Natural killer cell treated with Interleukin-12 subunit alpha and Interleukin-12 subunit beta and Interleukin-15 and Interleukin-18, amount 100 ng/mL, for 72 hours (primary cell): ENCODE data around the gene PLOD2. TPM values are rescaled to one million over a fixed set of nuclear protein-coding genes. Genes with fewer than 3 reads are reported as not detected.

Source experiments
- ATAC-seq, 2 donors: fragments of 150-1000 bp; cut with Tn5 transposase in 1 of 2; sonication (Bioruptor Pico), chemical (Tn5 transposase) in 1 of 2; 2 replicates each; pipeline ENCODE4 v1.10.0; 2021
- DNase-seq: peaks from one replicate; pipeline ENCODE4 v3.0.0; 2022; ENCODE audit warnings: low spot score
- H3K27ac Mint-ChIP-seq, 2 donors: 1 replicate in 1 of 2; 2 replicates in 1 of 2; pipeline ENCODE4 v1.8.0; 2022; ENCODE audit warnings: mixed read lengths in 2 of 2, mild to moderate bottlenecking in 1 of 2, moderate library complexity in 1 of 2
- H3K27me3 Mint-ChIP-seq, 2 donors: 1 replicate in 1 of 2; 2 replicates in 1 of 2; pipeline ENCODE4 v1.8.0; 2022; ENCODE audit warnings: mixed read lengths in 2 of 2
- H3K36me3 Mint-ChIP-seq: one replicate; pipeline ENCODE4 v1.8.0; 2022; ENCODE audit warnings: mixed read lengths
- H3K4me1 Mint-ChIP-seq, 2 donors: 1 replicate in 1 of 2; 2 replicates in 1 of 2; pipeline ENCODE4 v1.8.0; 2022; ENCODE audit warnings: low read depth in 2 of 2, mixed read lengths in 2 of 2, mild to moderate bottlenecking in 1 of 2
- H3K4me3 Mint-ChIP-seq: one replicate; pipeline ENCODE4 v1.8.0; 2022; ENCODE audit warnings: mixed read lengths
- H3K9me3 Mint-ChIP-seq: 2 replicates; pipeline ENCODE4 v1.8.0; 2022; ENCODE audit warnings: mixed read lengths
- total RNA-seq, 2 donors: library from RNA; stranded (reverse); gene quantifications; one replicate each; pipeline ENCODE4 v1.2.3, GENCODE V29; 2022

The PLOD2 gene
- total RNA-seq, 2 donors from 2014 or later, result 1.0 to 1.3 TPM

DNA sequence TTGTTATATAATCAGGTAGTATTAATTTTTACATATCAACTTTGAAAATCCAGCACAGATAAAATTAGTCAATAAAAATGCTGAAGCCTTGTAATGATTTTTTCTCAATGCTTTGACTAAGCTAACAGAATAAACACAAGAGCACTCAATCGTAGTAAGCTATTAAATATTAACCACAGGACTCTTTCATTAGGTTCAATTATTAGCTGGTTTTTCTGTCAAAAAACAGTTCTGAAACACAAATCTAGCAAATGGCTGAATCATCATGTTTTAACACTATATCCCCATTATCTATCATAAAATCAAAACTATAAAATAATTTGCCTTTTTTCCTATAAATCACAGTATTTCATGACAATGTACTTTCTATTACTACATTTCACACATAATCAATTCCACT, 69.6 kb downstream of the PLOD2 start:
- Mint-ChIP-seq H3K27ac (no peak overlapping the region), H3K36me3 (no peaks in the 10 kb centered on the region), H3K4me3 (no peak overlapping the region), H3K27me3 (no peaks in the 10 kb centered on the region), H3K4me1 (no peaks in the 10 kb centered on the region), H3K9me3 (no peaks in the 10 kb centered on the region)
- DNase-seq (no peak), ATAC-seq (no peak)

DNA sequence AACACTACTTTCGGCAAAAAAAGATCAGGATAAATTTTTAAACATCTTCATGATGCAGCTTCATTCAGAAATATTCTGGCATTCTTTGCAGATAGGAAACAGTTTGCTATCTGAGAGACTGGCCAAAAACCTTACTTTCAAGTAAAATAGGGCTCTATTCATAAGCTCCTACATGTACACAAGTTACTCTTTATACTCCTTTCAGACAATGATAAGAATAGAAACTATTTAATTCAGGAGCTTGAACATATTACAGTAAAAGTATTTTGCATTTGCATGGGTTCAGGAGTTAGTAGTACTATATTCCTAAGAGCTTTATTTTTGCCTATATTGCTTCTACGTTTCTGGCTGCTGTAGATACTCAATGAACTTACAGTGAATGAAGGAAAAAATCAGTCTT, 70.5 kb downstream of the PLOD2 start:
- Mint-ChIP-seq H3K27me3 (no peaks in the 10 kb centered on the region), H3K36me3 (no peaks in the 10 kb centered on the region), H3K4me1 (no peaks in the 10 kb centered on the region), H3K9me3 (no peaks in the 10 kb centered on the region), H3K4me3 (no peak overlapping the region), H3K27ac (no peak overlapping the region)
- ATAC-seq (no peak), DNase-seq (no peak)

- no peaks in the 10 kb centered on the region for H3K9me3 Mint-ChIP-seq
- no peak for DNase-seq
Measured at GRCh38 chr3:146088840-146089239, 72.1 kb downstream of the PLOD2 start.

DNA sequence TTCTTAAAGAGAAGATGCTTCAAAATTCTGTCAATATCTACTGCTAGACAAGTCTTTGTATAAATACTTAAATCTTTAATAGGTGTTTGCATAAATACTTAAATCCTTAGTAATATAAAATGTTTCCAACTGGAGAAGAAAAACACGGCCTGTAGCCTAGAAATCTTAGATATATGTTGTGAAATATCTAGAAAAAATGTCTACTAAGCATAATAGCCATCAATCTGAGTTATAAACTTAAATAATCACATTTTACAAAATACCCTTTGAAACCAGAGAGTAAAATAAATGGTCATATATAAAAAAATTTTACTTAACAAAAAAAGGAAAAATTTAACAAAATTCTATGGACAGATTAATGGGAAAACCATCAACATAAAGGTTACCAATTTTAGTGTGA, 73.9 kb downstream of the PLOD2 start:
- Mint-ChIP-seq H3K4me1 (no peaks in the 10 kb centered on the region), H3K27ac (no peak overlapping the region), H3K27me3 (no peaks in the 10 kb centered on the region), H3K36me3 (no peaks in the 10 kb centered on the region), H3K9me3 (no peaks in the 10 kb centered on the region), H3K4me3 (no peak overlapping the region)
- ATAC-seq (no peak), DNase-seq (no peak)

More at GRCh38 chr3:146088840-146089239, 72.1 kb downstream of the PLOD2 start:
- H3K4me1 Mint-ChIP-seq, result no peaks in the 10 kb centered on the region
- no peak for ATAC-seq
- H3K27me3 Mint-ChIP-seq, result no peaks in the 10 kb centered on the region
- no peak overlapping the region for H3K27ac Mint-ChIP-seq
- H3K4me3 Mint-ChIP-seq, result no peak overlapping the region
- H3K36me3 Mint-ChIP-seq, result no peaks in the 10 kb centered on the region

GRCh38 chr3:146086211-146086610, 74.8 kb downstream of the PLOD2 start:
- no peaks in the 10 kb centered on the region for H3K36me3 Mint-ChIP-seq
- no peak for DNase-seq
- no peaks in the 10 kb centered on the region for H3K27me3 Mint-ChIP-seq
- no peak overlapping the region for H3K27ac Mint-ChIP-seq
- no peak overlapping the region for H3K4me3 Mint-ChIP-seq
- no peaks in the 10 kb centered on the region for H3K4me1 Mint-ChIP-seq
- ATAC-seq, result no peak
- H3K9me3 Mint-ChIP-seq, result no peaks in the 10 kb centered on the region

DNA sequence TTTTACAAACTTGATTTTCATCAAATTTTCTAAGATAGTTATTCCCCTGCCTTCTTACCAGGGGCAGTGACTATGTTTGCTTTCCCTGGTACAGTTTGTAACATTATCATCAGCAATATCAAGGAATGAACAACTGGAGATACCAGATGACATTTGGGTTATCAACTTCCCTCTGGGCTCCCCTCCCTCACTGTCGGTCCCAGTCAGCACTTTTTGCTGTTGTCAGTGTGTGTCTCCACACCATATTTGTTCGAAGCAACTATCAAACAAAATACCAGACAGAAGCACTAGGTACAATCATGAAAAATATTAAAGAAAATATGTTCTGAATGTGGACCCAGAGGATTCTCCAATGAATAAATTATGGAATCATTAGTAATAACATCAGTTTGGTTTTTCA, 75.3 kb downstream of the PLOD2 start:
- ATAC-seq, result no peak
- Mint-ChIP-seq H3K27me3 (no peaks in the 10 kb centered on the region), H3K36me3 (no peaks in the 10 kb centered on the region), H3K4me1 (no peaks in the 10 kb centered on the region), H3K9me3 (no peaks in the 10 kb centered on the region), H3K4me3 (no peak overlapping the region), H3K27ac (no peak overlapping the region)
- no peak for DNase-seq

GRCh38 chr3:146080578-146080977, 80.4 kb downstream of the PLOD2 start:
- H3K4me1 Mint-ChIP-seq, result no peaks in the 10 kb centered on the region
- H3K4me3 Mint-ChIP-seq, result no peak overlapping the region
- ATAC-seq, result no peak
- DNase-seq, result no peak
- no peaks in the 10 kb centered on the region for H3K27me3 Mint-ChIP-seq
- no peaks in the 10 kb centered on the region for H3K9me3 Mint-ChIP-seq
- H3K36me3 Mint-ChIP-seq, result no peaks in the 10 kb centered on the region
- no peak overlapping the region for H3K27ac Mint-ChIP-seq

DNA sequence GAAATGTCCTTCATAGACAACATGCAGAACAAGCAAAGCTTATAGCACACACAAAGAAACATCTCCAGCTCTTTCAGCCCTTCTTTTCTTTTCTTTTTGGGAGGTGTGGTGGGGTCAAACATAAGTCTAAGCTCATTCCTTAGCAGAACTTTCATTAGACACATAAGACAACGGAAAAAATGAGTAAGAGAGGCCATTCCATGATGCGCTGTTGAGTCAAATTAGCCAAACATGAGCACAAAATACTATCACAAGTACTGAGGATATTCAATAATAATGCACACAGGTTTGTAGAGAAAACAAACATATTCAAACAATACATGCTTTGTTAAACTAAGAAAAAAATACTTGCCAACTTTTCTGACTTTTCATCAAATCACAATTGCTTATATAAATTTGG, 83.0 kb downstream of the PLOD2 start:
- Mint-ChIP-seq H3K4me1 (no peaks in the 10 kb centered on the region), H3K27me3 (no peaks in the 10 kb centered on the region), H3K4me3 (no peak overlapping the region), H3K27ac (no peak overlapping the region), H3K36me3 (no peaks in the 10 kb centered on the region), H3K9me3 (no peaks in the 10 kb centered on the region)
- ATAC-seq, result no peak
- DNase-seq, result no peak

GRCh38 chr3:146077181-146077580, 83.8 kb downstream of the PLOD2 start:
- Mint-ChIP-seq H3K4me1 (no peaks in the 10 kb centered on the region), H3K4me3 (no peak overlapping the region), H3K27me3 (no peaks in the 10 kb centered on the region), H3K36me3 (no peaks in the 10 kb centered on the region), H3K9me3 (no peaks in the 10 kb centered on the region), H3K27ac (no peak overlapping the region)
- ATAC-seq (no peak), DNase-seq (no peak)

DNA sequence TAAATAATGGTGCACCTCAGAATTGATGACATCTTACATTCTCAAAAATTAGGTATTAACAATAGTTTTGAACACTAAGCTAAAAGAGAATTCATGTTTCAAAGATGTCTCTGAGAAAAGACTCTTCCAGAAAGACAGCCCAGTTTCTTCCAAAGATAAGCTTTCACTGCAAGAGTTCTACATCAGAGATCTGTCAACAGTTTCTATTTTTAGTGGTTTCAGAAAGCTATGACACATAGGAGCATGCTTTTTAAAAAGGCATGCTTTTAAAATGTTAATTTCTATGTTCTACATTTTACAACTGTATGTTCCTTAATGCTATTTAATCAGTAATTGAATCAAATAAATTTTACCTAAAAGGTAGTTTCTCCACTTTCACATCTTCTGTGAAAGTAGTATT, 88.2 kb downstream of the PLOD2 start:
- ATAC-seq (no peak), DNase-seq (no peak)
- H3K4me3 Mint-ChIP-seq, result no peak overlapping the region
- H3K9me3 Mint-ChIP-seq, result no peaks in the 10 kb centered on the region
- no peaks in the 10 kb centered on the region for H3K27me3 Mint-ChIP-seq
- H3K27ac Mint-ChIP-seq, result no peak overlapping the region
- no peaks in the 10 kb centered on the region for H3K4me1 Mint-ChIP-seq
- no peaks in the 10 kb centered on the region for H3K36me3 Mint-ChIP-seq

GRCh38 chr3:146072061-146072460, 88.9 kb downstream of the PLOD2 start:
- Mint-ChIP-seq H3K4me1 (no peaks in the 10 kb centered on the region), H3K9me3 (no peaks in the 10 kb centered on the region), H3K27me3 (no peaks in the 10 kb centered on the region), H3K4me3 (no peak overlapping the region), H3K36me3 (no peaks in the 10 kb centered on the region), H3K27ac (no peak overlapping the region)
- DNase-seq (no peak), ATAC-seq (no peak)

DNA sequence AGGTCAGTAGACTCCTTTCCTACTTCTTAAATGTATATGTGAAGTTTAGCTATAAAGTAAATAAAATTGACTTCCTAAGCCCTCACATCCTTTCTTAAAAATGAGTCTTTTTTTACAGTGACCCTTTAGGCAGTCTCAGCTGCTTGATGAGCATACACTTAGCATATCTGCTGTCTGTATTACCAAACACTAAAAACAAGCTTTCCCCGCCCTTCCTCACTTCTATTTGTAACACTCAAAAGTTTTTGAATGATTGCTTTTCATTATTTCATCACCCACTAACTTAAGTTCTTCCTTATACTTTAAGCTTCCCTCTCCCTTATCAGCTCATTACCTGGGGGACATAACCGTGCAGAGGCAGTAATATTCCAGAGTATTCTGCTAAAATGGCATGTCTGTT, 89.4 kb downstream of the PLOD2 start:
- no peaks in the 10 kb centered on the region for H3K27me3 Mint-ChIP-seq
- no peaks in the 10 kb centered on the region for H3K36me3 Mint-ChIP-seq
- no peak for DNase-seq
- no peaks in the 10 kb centered on the region for H3K4me1 Mint-ChIP-seq
- no peak overlapping the region for H3K4me3 Mint-ChIP-seq
- no peak overlapping the region for H3K27ac Mint-ChIP-seq
- H3K9me3 Mint-ChIP-seq, result no peaks in the 10 kb centered on the region
- no peak for ATAC-seq

- no peak for ATAC-seq
- Mint-ChIP-seq H3K36me3 (no peaks in the 10 kb centered on the region), H3K27me3 (no peaks in the 10 kb centered on the region), H3K4me1 (no peaks in the 10 kb centered on the region), H3K4me3 (no peak overlapping the region), H3K27ac (no peak overlapping the region), H3K9me3 (no peaks in the 10 kb centered on the region)
- DNase-seq, result no peak
Measured at GRCh38 chr3:146067048-146067447, 93.9 kb downstream of the PLOD2 start.

- no peaks in the 10 kb centered on the region for H3K36me3 Mint-ChIP-seq
- no peaks in the 10 kb centered on the region for H3K27me3 Mint-ChIP-seq
- no peak overlapping the region for H3K27ac Mint-ChIP-seq
- DNase-seq (no peak), ATAC-seq (no peak)
- H3K4me1 Mint-ChIP-seq, result no peaks in the 10 kb centered on the region
- no peaks in the 10 kb centered on the region for H3K9me3 Mint-ChIP-seq
- H3K4me3 Mint-ChIP-seq, result no peak overlapping the region
Measured at GRCh38 chr3:146065573-146066006, 95.4 kb downstream of the PLOD2 start.

DNA sequence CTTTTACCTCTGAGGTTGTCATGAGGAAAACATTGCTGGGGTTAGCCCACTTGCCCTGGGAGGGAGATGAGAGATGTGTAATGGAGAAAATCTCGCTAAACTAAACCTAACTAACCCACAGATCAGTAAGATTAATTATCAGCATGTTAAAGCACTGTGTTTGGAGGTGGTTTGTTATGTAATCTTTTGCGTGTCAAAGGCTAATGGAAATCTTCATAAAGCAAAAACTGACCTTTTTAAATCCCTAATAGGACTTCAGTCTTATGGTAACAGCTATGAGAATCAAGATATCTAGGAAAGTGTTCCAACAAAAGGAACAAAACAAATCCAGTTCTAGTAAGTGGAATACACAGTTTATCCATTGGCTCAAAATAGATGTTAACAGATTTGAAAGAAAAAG, 102.7 kb downstream of the PLOD2 start:
- Mint-ChIP-seq H3K4me3 (no peak overlapping the region), H3K9me3 (peaks cover 4% of the 10 kb centered on the region), H3K4me1 (no peaks in the 10 kb centered on the region), H3K27me3 (no peaks in the 10 kb centered on the region), H3K36me3 (no peaks in the 10 kb centered on the region), H3K27ac (no peak overlapping the region)
- DNase-seq, result no peak
- no peak for ATAC-seq
